Ramos (cell line): ENCODE results near the gene ITPRIPL2.

Source experiments
- in situ Hi-C: fragments of 300-500 bp; cut with MboI; formaldehyde crosslinking; loops from one replicate; pipeline ENCODE4 v1.14.3; 2022; ENCODE audit warnings: low sequenced_read_pairs; ENCODE audit not compliant: unreplicated experiment

Gene ITPRIPL2

DNA sequence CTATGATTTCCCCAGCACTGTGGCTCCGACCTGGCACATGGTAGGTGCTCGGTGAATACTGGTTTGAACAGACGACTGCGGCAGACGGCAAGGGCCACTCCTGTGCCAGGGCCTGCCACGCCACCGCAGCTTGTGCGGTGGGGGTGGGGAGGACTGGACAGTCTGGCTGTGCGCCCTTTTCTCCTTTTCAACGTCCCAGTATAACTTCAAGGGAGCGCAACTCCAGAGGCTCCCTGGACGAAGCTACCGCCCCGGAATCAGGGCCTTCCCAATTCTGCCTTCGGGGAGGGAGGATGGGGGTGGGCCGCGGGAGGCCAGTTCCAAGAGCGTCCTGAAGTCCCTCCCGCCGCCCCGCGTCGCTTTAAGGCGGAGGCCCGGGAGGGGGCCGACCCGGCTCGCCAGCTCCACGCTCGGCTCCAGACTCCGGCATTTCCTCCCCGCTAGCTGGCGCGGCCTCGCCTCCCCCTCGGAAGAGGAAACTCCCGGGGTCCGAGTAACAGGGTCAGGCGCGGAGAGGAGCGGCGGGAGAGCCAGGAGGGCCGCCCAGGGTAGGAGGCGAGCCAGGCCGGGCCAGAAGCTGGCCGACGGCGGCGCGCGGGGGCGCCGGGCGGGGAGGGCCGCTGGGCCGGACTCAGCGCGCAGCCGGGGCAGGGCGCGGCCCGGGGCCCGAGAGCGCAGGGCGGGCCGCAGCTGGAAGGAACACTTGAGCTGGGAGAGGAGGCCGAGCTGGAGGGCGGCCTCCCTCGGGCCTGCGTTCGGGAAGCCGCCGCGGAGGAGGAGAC lies at the start of gene ITPRIPL2:
ITPRIPL2 (plus strand) TSS at position 388 of the 782 bp plus-strand sequence. CDS start 498 bp downstream, outside the sequence.
- in situ Hi-C loops = no loop called here

DNA sequence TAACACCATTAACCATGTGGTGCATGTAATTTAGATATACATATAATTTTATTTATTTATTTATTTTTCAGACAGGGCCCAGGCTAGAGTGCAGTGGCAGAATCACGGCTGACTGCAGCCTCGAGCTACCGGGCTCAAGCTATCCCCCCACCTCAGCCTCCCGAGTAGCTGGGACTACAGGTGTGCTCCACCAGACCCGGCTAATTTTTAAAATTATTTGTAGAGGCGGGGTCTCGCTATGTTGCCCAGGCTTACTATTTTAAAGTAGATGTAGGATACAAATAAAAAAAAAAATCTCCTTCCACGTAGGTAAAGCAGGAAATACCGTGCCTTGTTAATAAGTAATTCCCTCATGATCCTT lies 46.8 kb upstream of the ITPRIPL2 start:
- in situ Hi-C loops = no loop called here

DNA sequence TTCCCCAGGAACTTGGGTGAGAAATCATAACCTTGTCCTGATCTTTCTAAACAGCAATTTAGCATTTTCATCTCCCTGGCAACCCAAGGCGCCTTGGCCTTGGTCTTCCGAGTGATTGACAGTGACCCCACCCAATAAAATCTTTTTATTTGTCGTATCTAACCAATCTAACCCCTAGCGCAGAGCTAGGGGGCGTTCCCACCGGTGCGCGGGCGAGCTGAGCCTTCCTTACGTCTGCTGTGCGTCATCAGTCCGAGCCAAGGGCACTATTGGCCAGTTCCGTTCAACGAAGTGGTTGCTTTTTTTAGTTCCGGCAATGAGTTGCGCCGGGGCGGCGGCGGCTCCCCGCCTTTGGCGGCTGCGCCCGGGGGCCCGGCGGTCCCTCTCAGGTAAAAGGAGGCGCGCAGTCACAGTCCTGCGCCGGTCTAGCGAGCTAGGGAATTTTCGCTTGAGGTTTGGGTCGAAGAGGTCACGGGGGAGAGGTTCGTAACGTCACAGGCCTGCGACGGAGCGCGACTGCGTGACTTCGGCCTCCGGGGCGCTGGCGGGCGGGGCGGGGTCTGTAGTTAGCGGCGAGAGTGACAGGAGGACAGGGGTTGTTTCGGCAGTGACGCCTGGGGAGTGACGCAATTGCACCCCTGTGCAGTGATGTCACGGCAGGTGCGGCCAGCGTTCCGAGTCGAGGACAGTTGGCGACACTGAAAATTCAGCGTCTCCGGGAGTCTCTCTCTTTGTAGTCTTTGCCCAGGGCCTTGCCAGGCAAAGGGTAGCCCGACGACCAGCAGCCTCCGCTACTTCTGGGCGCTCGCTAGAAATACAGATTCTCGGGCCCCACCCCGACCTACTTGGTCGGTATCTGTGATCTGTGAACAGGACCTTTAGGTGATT lies 46.2 kb upstream of the ITPRIPL2 start, which contains the start of gene COQ7:
COQ7 (plus strand) TSS at position 266 of the 888 bp plus-strand sequence; CDS start at position 317, 51 bp downstream.
- in situ Hi-C loops = no loop called here

DNA sequence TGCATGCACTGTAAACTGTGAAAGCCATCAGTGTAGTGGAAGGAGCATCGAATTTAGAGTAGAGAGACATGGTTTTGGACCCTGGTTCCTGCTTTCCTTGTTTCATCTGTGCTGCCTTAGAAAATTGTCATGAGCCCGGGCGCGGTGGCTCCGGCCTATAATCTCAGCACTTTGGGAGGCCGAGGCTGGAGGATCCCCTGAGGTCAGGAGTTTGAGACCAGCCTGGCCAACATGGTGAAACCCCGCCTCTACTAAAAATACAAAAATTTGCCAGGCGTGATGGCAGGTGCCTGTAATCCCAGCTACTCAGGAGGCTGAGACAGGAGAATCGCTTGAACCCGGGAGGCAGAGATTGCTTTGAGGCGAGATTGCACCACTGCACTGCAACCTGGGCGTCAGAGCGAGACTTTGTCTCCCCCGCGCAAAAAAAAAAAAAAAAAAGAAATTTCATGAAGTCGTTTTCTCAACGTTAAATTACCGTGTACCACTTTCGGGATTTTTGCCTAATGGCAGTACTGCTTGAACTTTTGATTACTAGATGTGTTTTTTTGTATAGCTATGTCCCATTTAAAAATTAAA lies 45.4 kb upstream of the ITPRIPL2 start:
- in situ Hi-C loops = no loop called here

DNA sequence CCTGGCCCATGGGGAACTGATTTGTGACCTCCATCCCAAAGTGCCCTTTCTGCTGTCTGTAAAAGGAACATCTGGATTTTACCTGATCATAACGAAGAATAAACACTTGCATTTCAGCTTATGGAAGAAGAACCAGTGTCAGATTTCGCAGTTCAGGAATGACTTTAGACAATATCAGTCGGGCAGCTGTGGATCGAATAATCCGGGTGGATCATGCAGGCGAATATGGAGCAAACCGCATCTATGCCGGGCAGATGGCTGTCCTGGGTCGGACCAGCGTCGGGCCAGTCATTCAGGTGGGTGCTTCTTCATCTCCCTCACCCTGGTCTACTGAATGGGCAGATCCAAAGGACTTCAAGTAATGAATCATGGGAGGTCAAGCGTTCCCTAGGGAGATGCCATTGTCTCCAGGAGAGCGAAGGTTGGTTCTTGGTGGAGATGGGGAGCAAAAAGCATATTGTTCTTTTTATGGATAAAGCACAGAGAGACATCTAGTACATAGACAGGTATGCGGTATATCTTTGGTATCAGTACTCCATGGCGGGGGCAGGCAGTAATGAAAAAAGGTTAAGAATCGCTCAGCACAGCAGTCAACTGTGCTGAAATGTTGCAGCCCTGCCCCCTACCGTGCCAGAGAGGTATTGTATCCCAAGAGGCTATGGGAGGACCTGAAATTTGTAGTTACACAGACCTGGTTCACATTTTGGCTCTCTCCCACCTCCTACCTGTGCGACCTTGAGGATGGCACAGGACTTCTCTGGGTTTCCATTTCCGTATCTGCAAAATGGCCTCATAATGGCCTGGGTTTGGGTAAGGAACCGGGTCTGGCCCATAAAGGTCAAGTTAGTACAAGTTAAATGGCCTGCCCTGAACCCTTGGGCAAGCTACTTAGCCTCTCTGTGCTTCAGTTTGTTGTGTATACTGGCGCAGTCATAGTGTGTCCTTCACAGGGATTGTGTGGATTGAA lies 41.7 kb upstream of the ITPRIPL2 start:
- in situ Hi-C loops = no loop called here

DNA sequence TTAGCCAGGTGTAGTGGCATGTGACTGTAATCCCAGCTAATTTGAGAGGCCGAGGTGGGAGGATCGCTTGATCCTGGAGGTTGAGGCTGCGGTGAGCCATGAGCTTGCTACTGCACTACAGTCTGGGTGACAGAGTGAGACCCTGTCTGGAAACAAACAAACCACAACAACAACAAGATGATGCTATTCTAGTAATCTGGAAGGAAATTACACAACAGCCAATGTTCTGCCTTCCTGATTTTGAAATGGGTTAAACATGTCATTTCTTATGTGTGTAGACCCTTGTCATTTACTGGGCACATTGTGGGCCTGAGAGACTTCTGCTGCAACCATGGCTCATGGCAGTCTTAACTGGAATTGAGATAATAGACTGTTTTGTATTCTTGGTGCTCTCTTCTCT lies 40.4 kb upstream of the ITPRIPL2 start:
- in situ Hi-C loops = no loop called here

DNA sequence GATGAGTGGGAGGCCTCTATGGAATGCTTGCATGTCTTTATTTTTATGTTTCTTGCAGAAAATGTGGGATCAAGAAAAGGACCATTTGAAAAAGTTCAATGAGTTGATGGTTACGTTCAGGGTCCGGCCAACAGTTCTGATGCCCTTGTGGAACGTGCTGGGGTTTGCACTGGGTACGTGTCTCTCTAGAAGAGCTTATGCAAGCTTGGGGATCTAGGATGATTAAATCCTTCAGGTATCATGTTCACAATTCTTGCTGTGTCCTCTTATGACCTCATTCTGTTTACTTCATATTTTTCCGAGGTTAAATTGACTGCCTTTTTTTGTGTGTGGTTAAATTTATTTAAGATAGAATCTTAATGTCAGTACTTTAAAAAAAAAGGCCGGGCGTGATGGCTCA lies 39.9 kb upstream of the ITPRIPL2 start:
- in situ Hi-C loops = no loop called here

DNA sequence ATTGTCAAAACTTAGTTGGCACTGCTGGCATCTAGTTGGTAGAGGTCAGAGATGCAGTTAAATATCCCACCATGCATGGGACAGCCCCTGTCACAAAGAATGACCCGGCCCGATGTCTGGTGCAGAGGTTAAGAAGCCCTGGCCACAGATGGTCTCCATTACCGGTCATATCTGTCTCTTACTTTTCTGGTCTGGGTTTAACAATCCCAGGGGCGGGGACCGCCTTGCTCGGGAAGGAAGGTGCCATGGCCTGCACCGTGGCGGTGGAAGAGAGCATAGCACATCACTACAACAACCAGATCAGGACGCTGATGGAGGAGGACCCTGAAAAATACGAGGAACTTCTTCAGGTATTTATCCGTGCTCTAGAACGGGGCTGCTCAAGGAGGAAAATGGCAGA lies 38.3 kb upstream of the ITPRIPL2 start:
- in situ Hi-C loops = loop anchor here (25.0 kb wide), 1 partner anchor 437 kb away; the partner anchor contains the start of genes CCP110 and GDE1

DNA sequence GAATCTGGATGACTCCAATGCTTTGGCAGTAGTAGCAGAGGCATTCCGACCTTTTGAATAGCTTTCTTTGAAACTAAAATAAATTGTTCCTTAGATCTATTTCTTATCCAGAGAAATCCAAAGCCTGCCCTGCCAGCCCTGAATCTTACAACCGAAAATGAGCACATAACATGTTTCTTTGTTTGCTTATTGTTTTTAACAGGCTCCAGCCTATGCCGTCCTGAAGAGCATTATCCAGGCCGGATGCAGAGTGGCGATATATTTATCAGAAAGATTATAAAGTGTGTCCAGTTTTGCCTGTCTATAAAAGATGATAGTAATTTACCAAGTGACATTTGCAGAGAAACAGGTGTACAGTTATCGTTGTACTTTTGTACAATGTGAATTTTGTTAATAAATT lies 35.9 kb upstream of the ITPRIPL2 start:
- in situ Hi-C loops = loop anchor here (25.0 kb wide), 1 partner anchor 434 kb away; the partner anchor contains the start of genes CCP110 and GDE1

DNA sequence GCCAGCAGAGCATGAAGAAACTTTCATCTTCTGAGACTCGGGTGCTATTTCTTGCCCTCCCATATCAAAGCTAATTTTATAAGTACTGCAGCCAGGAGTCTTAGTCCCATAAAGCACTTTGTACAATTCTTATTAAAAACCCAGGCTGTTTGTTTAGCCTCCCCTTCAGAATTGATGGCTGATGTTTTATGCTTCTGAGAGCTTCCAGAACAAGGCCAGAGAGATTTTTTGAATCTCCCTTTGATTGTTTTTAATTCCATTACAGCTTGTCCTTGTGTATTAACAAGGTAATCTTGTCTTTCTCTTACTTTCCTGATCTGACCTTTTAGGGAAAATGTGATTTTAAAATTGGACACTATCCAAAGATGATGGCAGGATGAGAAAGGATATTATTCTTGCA lies 30.1 kb upstream of the ITPRIPL2 start:
- in situ Hi-C loops = loop anchor here (10.0 to 25.0 kb wide), 2 partner anchors 291 to 429 kb away; partner anchors contain the start of genes CCP110 and GDE1

DNA sequence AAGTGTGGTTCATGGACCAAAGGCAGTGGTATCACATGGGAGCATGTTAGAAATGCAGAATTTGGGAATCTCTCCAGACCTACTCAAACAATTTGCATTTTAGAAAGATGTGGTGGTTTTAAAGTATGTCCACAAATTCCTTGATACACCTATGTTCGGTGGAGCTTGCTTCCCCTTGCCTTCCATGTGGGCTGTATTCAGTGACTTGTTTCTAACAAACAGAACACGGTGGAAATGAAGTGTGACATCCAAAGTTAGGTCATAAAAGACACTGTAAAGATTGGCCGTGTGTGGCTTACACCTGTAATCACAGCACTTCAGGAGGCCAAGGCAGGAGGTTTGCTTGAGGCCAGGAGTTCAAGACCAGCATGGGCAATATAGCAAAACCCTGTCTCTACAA lies 29.6 kb upstream of the ITPRIPL2 start:
- in situ Hi-C loops = loop anchor here (10.0 to 25.0 kb wide), 2 partner anchors 291 to 428 kb away; partner anchors contain the start of genes CCP110 and GDE1

DNA sequence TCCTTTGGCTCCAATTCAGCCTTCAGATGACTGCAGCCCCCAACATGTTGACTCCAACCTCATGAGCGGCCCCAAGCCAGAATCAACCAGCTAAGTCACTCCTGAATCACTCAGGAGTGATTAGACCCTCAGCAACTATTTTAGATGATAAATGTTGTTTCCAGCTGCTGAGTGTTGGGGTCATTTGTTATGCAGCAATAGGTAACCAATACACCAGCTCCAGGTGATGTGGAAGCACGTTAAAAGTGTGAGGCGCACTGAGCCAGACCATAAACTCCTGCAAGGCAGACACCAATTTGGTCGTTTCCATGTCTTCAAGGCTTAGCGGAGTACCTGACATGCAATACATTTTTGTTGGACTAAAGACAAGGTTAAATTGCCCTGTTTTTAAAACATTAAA lies 28.9 kb upstream of the ITPRIPL2 start:
- in situ Hi-C loops = loop anchor here (10.0 to 25.0 kb wide), 2 partner anchors 290 to 427 kb away; partner anchors contain the start of genes CCP110 and GDE1

DNA sequence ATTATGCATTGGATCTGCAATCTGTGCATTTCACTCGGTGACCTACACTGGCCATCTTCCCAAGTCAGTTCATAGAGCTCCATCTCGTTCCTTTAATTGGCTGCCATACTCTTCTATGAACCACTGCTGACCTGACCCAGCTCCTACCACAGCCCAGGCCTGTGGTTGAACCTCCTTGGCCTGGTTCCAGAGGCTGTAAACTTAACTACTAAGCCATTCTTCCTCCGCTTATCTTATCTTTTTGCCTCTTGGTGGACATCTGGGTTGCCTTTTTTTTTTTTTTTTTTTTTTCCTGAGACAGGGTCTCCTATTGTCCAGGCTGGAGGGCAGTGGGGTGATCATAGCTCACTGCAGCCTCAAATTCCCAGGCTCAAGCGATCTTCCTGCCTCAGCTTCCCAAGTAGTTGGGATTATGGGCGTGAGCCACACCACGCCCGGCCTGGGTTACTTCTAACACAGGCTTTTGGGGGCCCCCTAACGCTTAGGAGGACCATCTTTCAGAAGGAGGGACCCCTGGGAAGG lies 28.0 kb upstream of the ITPRIPL2 start:
- in situ Hi-C loops = loop anchor here (10.0 to 25.0 kb wide), 2 partner anchors 289 to 427 kb away; partner anchors contain the start of genes CCP110 and GDE1

DNA sequence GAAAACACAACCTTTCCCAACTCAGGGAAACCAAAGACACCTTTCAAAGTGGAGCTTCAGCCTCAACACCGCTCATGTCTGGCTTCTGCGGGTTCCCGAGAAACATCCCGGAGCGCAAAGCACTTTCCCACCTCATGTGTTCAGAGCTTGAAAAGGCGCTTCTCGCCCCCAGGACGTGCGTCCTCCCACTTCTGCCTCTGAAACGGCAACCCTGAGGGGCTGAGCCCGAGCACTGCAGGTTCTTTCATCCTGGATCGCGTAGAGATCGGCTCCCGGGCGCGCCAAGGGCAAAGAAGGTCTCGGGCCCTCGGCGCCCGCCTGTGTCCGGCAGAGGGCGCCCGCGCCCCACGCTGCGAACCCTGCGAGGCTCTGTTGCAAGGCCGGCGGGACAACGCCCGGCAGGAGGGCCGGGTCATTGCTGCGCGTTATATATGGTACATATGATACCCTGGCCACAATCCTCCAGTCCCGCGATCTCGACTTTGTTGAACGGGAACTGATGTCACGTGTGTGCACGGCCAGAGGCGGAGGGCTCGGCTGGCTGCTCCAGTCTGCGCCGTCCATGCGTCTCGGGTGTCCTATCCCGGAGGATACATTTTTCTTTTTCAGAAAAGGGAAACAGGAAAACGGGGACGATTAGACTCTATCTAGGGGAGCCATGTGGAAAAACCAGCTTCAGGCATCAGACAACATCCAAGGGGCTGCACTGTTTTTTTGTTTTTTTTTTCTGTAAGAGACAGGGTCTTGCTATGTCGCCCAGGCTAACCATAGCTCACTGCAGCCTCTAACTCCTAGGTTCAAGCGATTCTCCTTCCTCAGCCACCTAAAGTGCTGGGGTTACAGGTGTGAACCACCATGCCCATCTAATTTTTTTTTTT lies 27.2 kb upstream of the ITPRIPL2 start:
- in situ Hi-C loops = loop anchor here (10.0 to 25.0 kb wide), 2 partner anchors 288 to 426 kb away; partner anchors contain the start of genes CCP110 and GDE1

DNA sequence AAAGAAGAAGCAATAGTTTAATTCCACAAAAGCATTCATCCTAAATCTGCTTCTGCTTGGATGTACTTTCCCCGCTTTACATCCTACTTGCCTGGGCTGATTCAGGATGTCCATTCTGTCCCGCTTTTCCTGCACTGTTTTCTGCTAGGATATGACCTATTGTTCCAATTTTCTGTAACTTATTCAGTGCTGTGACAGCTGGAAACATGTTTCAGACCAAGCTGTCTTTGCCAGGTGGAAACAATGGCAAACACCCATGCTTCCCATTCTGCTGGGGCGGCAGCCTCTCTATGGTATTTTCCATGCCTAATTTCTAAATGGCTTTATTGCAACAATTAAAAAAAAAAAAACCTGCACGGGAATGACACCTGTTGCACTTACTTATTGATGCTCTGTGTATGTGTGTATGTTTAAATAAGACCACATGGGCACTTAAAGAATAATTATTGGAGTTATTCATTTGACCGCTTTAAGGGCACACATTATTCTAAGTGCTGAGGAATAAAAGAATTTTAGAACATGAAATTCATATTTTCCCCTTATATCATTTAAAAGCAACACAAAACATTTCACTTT lies 25.3 kb upstream of the ITPRIPL2 start:
- in situ Hi-C loops = loop anchor here (10.0 to 25.0 kb wide), 2 partner anchors 286 to 424 kb away; partner anchors contain the start of genes CCP110 and GDE1

DNA sequence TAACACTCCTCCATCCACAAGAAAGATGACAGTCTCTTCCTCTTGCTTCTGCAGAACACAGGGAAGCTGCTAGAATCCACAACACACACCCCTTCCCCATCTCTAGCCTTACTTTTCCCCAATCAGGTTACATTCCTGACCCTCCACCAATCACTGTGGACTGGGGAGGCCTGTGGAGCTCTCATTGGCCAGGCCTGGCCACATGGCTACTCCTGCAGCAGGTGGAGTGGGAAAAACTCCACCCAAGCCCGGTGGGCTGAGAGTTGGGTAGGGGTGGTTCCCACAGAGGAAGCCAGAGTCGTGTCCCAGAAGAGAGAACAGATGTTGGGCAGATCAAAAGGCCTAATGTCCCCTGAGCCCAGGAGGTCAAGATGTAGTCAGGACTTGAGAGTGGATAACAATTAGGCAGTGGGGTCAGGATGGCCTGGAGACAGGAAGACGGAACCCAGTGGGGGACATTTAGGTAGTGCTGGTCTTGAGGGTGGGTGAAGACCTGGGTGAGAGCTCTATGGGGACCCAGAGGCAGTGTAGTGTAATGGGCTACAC lies 24.3 kb upstream of the ITPRIPL2 start:
- in situ Hi-C loops = loop anchor here (10.0 to 25.0 kb wide), 2 partner anchors 285 to 423 kb away; partner anchors contain the start of genes CCP110 and GDE1

DNA sequence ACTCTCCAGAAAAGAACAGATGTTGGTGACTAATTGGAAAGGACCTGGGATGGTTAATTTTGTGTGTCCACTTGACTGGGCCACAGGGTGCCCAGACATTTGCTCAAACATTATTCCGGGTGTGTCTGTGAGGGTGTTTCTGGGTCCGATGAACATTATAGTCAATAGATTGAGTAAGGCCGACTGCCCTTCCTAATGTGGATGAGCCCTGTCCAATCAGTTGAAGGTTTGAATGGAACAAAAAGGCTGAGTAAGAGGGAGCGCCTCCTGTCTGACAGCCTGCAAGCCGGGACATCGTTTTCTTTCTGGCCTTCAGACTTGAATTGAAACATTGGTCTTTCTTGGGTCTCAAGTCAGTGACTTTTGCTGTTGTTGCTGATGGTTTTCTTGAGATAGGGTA lies 22.8 kb upstream of the ITPRIPL2 start:
- in situ Hi-C loops = loop anchor here (10.0 to 25.0 kb wide), 2 partner anchors 421 to 794 kb away; partner anchors contain the start of genes CCP110, GDE1 and GPRC5B
